Mononuclear cell (primary cell): ENCODE results near the gene ZNF394. TPM values are rescaled to one million over a fixed set of nuclear protein-coding genes. Genes with fewer than 3 reads are reported as not detected.
"Not testable (repeated sequence)": the region's sequence is repeated elsewhere in the genome, so short reads cannot be mapped to it uniquely, and the experiment has no call there.

Experiments
- H3K27me3 ChIP-seq: 2 replicates; pipeline ENCODE4 v1.6.0; 2011; ENCODE audit warnings: low read length, control low read depth; ENCODE audit not compliant: insufficient read depth
- H3K4me1 ChIP-seq: 2 replicates; pipeline ENCODE4 v1.5.1; 2011; ENCODE audit warnings: mild to moderate bottlenecking, low read length, control low read depth; ENCODE audit not compliant: insufficient read depth
- H3K4me3 ChIP-seq: 2 replicates; pipeline ENCODE4 v1.5.1; 2011; ENCODE audit warnings: mild to moderate bottlenecking, low read length, moderate library complexity
- H3K9me3 ChIP-seq: 2 replicates; pipeline ENCODE4 v1.5.1; 2011; ENCODE audit warnings: low read depth, mild to moderate bottlenecking, control low read depth, low read length
- total RNA-seq: library from RNA; depleted of rRNA; stranded (reverse); fragments of >200 nt; gene quantifications from one replicate; pipeline ENCODE4 v1.2.3, GENCODE V29; 2012

ZNF394 gene
- total RNA-seq, 1 donor = 198 TPM

DNA sequence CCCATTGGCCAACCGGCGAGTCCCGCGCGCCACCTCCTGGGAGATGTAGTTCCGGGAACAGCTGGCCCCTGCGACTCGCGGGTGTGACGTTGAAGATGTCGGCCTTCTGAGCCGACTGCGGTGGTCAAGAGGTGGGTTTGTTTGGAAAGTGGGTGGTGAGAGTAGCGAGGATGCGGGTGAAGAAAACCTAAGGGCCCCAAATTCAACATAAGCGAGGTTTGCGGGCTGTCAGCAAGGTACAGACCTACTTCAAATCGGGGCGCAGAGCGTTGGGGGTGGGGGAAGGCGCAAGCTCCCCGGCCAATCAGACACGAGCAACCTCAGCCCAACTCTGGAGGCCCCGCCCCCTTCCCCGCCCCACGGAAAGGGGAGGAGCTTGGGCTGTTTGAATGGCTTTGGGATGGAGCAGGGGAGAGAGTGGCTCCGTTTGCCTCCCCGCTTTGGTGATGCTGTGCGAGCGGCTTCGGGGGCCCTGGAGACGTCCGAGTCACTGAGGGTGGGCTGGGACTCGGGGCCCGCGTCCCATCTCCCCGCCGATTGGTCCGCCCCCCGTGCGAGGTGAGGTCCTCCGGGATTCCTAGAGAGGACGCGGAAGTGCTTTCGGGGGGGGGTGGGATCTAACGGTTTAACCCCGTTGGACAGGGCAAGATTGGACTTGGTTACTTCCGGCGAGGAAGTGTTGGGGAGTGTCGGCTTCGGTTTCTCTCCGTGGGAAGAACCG lies 4.7 kb upstream of the ZNF394 start, which contains the start of gene ZKSCAN5:
Gene ZKSCAN5, plus strand, starts transcription at position 60 of the 721 bp plus-strand sequence. CDS start 1,383 bp downstream, outside the sequence.
- Histone ChIP-seq H3K4me1 (peaks cover 38% of the 10 kb centered on the region), H3K4me3 (peak within 1 kb of the TSS; percentile 88), H3K9me3 (no peaks in the 10 kb centered on the region), H3K27me3 (no peaks in the 10 kb centered on the region)

DNA sequence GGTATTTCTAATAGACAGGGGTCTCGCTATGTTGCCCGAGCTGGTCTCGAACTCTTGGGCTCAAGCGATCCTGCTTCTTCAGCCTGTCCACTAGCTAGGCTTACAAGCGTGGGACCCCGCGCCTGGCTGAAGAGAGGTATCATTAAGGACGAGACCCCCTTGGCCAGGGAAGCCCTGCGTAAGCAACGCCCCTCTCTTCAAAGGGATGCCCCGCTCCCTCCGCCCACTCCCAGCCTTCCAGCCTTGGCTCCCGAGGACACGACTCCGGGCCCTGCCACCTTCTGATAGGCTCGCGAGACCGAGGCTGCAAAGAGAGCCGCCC lies 4.2 kb upstream of the ZNF394 start:
- Histone ChIP-seq H3K4me1 (peaks cover 38% of the 10 kb centered on the region), H3K27me3 (no peaks in the 10 kb centered on the region), H3K4me3 (peak overlapping the region; percentile 88), H3K9me3 (no peaks in the 10 kb centered on the region)

DNA sequence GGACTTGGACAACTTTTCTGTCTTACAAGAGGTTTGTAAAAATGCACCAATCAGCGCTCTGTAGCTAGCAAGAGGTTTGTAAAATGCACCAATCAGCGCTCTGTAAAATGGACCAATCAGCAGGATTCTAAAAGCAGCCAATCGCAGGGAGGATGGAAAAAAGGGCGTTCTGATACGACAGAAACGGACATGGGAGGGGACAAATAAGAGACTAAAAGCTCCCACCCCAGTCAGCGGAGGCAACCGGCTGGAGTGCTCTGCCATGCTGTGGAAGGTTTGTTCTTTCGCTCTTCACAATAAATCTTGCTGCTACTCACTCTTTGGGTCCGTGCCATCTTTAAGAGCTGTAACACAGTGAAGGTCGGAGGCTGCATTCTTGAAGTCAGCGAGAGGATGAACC lies 1.2 kb upstream of the ZNF394 start:
- peaks cover 49% of the 10 kb centered on the region for H3K4me1 ChIP-seq
- H3K9me3 ChIP-seq, H3K4me3 ChIP-seq, H3K27me3 ChIP-seq: not testable (repeated sequence)

DNA sequence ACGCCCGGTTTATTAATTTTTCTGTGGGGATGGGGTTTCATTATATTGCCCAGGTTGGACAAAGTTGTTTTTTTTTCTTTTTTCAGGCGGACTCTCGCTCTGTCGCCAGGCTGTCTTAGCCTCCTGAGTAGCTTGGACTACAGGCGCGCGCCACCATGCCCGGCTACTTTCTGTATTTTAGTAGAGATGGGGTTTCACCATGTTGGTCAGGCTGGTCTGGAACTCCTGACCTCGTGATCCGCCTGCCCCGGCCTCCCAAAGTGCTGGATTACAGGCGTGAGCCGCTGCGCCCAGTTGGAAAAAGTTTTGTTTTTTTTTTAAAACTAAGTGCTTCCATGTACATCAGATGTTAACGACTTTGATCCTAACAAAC lies 542 bp upstream of the ZNF394 start:
- no peaks in the 10 kb centered on the region for H3K27me3 ChIP-seq
- H3K4me3 ChIP-seq = peak overlapping the region; percentile 98
- no peaks in the 10 kb centered on the region for H3K9me3 ChIP-seq
- H3K4me1 ChIP-seq = peaks cover 43% of the 10 kb centered on the region

DNA sequence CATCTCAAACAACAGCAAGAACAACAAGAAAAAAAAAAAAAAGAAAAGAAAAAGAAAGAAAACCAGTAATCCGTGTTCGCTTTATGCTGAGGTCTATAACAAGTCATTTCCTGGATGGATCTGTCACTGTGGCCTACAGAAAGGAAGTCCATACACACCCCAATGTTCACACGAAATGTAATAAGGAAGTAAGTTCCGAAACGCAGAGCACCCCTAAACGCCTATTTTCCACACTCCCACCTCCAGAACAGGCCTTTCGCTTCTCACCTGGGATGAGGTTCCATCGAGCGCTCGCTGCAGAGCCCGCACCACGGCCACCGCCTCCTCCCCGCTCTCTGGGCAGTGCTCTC lies 735 bp downstream of the ZNF394 start:
- H3K4me1 ChIP-seq = peaks cover 37% of the 10 kb centered on the region
- H3K9me3 ChIP-seq = peaks cover 2% of the 10 kb centered on the region
- H3K4me3 ChIP-seq = peak overlapping the region; percentile 98
- no peaks in the 10 kb centered on the region for H3K27me3 ChIP-seq

DNA sequence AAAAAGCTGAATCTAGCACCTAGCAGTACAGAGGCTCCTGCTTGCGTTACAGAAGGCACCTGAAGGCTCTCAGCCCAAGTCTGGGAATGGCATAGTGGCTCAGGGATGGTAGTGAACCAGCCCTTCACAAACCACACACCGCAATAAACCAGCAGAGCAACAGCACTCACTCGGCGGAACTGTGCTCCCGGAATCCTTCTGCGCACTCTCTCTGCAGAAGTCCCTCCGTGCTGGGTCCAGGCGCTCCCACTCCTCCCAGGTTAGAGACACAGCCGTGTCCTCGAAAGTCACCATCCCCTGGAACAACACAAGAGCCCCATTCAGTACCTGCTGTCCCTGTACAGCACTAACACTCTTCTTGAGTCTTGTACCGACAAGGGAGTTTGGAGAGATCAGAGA lies 1.5 kb downstream of the ZNF394 start:
- Histone ChIP-seq H3K9me3 (peaks cover 10% of the 10 kb centered on the region), H3K4me3 (peak overlapping the region; percentile 98), H3K27me3 (no peaks in the 10 kb centered on the region), H3K4me1 (peaks cover 32% of the 10 kb centered on the region)

DNA sequence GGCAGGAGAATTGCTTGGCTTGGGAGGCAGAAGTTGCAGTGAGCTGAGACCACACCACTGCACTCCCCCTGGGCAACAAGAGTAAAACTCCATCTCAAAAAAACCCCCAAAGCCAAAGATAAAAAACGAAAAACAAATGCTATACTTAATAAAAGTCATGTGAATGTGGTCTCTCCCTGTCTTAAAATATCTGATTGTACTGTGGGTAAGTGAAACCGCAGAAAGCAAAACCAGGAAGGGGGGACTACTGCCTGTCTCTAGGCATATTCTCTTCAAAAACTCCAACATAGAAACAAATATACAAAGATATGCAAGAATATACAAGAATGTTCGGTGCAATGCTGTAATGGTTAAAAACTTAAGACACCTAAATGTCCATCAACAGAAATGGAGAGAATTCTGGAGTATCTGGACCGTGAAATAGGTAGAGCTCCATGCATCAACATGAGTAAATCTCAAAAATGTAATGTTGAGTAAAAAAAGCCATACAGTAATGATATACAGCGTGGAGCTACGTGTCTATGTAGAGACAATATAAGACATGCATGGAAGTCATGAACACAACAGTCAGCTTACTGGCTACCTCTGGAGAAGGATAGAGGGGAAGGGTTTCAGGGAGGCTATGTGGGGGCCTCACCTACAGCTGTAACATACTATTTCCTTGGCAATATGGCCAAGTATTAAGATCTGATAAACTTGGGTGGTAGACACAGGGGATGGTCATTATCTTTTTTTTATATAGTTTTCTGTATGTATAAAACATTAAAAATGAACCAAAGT lies 2.1 kb downstream of the ZNF394 start:
- peaks cover 11% of the 10 kb centered on the region for H3K9me3 ChIP-seq
- peak overlapping the region; percentile 98 for H3K4me3 ChIP-seq
- peaks cover 32% of the 10 kb centered on the region for H3K4me1 ChIP-seq
- H3K27me3 ChIP-seq = no peaks in the 10 kb centered on the region

DNA sequence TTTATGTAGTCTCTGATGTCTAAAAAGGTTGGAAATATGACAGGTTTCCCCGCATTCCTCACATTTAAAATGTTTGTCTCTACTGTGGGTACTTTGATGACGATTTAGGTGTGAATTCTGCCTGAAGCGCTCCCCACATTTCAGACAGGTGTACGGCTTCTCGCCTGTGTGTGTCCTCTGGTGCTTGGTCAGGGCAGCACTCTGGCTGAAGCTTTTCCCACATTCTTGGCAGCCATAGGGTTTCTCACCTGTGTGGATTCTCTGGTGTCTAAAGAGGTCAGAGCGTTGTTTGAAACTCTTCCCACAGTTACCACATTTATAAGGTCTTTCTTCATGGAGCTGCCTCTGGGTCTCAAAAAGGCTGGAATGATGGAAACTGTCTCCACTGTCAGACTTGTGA lies 6.3 kb downstream of the ZNF394 start:
- no peaks in the 10 kb centered on the region for H3K27me3 ChIP-seq
- H3K4me1 ChIP-seq = peaks cover 20% of the 10 kb centered on the region
- H3K4me3 ChIP-seq = no peak overlapping the region
- H3K9me3 ChIP-seq = peaks cover 11% of the 10 kb centered on the region

DNA sequence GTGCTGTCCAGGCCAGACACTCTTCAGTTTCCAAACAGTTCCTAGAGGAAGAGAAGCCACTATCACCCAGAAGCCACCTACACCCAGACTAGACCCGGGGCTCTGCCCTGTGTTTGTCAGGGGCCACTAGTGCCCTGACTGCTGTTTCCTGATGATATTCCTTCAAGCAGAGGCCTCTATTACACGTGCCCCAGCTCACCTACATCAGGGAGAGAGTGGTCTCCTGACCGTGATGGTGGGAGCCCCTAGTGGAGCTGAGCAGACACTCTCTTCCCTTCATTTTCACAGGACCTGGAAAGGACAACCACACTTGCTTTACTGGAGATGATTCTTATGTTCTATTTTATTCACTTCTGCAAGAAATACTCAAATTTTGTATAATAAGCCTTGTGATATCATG lies 9.2 kb downstream of the ZNF394 start:
- Histone ChIP-seq H3K4me3 (no peak overlapping the region), H3K27me3 (no peaks in the 10 kb centered on the region), H3K9me3 (peaks cover 11% of the 10 kb centered on the region), H3K4me1 (no peaks in the 10 kb centered on the region)

DNA sequence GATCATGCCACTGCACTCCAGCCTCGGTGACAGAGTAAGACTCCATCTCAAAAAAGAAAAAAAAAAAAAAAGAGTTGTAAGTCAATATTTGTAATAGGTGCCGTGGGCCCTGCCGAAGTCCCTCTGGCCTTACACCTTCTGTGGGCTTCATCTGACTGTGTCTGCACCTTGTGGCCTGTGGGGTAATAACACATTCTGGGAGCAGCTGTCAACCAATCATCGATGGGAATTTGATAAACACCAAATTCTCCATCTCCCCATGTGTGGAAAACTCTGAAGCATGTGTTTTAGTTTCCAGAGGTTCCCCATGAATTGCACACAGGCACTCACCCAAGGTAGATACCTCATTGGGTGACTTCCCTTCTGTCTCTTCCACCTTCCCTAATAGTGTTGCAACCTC lies 10.8 kb downstream of the ZNF394 start:
- Histone ChIP-seq H3K27me3 (no peaks in the 10 kb centered on the region), H3K4me1 (no peaks in the 10 kb centered on the region), H3K9me3 (peaks cover 8% of the 10 kb centered on the region), H3K4me3 (no peak overlapping the region)

DNA sequence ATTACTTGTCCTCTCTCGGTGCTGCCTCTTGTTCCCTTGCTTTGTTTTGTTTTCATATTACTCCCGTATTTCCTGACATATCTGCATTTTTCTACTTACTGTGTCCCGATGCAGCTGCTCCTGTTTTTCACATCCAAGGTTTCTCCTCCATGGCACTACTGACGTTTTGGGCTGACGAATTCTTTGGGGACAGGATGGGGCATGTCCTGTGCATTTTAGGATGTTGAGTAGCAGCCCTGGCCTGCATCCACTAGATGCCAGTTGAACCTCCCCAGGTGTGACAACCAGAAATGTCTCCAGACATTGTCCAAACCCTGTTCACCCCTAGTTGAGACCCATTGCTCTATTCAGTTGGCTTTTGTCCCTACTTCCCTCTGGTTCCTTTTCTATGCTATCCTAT lies 15.0 kb downstream of the ZNF394 start:
- Histone ChIP-seq H3K9me3 (no peaks in the 10 kb centered on the region), H3K4me3 (no peak overlapping the region), H3K4me1 (no peaks in the 10 kb centered on the region), H3K27me3 (no peaks in the 10 kb centered on the region)

DNA sequence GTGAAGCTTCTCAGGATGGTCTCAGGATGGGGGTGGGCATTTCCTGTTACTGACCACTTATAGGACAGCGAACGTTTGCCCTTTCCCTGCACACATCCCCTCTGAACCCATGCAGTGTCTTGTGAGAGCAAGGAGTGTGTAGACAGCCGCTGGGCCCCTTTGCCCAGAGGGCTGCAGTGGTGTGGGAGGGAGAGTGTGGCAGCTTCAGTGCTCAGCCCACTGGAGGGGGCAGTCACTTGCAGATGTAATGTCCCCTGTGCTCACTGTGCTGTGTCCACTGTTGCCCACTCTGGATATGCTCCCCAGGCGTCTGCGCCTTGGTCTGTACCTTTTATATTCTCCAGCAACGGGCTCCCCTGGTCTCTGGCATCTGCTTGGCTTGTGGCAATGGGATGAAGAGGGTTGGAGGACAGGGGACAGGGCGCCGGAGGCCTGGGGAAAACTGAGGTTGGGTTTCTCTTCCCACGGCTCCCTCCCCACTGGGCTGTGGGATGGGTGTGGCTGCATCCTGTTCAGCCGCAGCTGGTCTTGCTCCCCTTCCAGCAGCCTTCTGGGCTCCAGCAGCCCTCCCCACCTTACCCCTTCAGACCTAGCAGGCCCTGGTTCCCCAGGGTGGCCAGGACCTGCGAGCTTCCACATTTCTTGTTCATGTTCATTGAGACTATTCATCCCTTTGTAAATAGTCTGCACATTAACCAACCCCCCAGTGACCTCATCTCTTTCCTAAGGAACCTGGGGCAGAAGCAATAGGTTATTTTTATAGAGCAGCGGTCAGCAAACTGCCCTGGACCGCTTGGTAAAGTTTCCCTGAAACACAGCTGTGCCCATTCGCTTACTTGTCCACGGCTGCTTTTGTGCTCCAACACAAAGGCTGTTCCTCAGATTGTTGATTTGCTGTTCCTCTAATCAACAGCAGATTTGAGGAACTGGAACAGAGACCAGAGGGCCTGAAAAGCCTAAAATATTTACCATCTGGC lies 21.3 kb downstream of the ZNF394 start:
- H3K4me3 ChIP-seq = no peak overlapping the region

DNA sequence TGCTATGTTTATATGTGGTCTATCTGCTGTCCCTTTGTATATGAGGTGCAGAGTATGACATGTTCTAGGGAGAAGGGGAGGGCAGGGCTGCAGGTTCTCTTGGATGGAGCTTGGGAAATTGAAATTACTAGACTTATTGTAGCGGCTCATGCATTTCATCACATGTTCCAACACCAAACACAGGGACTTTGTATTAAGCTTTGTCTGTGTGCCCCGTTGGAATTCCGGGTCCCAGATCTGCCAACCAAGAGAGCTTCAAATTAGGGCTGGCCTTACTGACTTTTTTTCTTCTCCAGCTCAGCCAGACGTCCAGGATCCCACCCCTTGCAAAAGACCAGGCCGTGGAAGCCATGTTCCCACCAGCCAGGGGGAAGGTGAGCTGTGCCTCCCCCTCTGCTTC lies 24.0 kb downstream of the ZNF394 start:
- H3K4me1 ChIP-seq = peaks cover 35% of the 10 kb centered on the region
- no peaks in the 10 kb centered on the region for H3K9me3 ChIP-seq
- H3K27me3 ChIP-seq = no peaks in the 10 kb centered on the region
- no peak overlapping the region for H3K4me3 ChIP-seq

More for the DNA sequence above, 21.3 kb downstream of the ZNF394 start:
- Histone ChIP-seq H3K27me3 (no peaks in the 10 kb centered on the region), H3K4me1 (peaks cover 25% of the 10 kb centered on the region), H3K9me3 (no peaks in the 10 kb centered on the region)

DNA sequence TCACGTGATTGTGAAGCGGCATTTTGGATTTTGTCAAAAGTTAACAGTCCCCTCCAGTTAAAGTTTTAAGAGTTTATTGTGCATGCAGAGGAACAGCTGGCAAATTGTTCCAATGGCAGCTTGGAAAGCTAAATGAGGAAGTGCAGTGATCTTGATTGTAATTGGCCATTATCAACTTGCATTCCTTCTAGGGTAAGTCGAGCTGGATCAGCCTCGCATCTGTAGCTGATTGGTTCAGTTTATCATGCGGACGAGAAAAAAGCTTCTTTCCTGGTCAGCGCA lies 26.8 kb downstream of the ZNF394 start:
- H3K4me3 ChIP-seq = peak overlapping the region; percentile 65
- no peaks in the 10 kb centered on the region for H3K27me3 ChIP-seq
- H3K4me1 ChIP-seq = peaks cover 22% of the 10 kb centered on the region
- H3K9me3 ChIP-seq = no peaks in the 10 kb centered on the region
